Stimulated activated naive CD8-positive, alpha-beta T cell treated with anti-CD3 and anti-CD28 coated beads, Interleukin-15, Interleukin-2, amounts not matched to agents 100 ng/mL and 50 ng/mL, for 24 hours (primary cell): Measurements from ENCODE around the gene LINGO4.

Experiments used
- H3K27ac Mint-ChIP-seq: one replicate; pipeline ENCODE4 v1.8.0; 2021; ENCODE audit warnings: mild to moderate bottlenecking, mixed read lengths
- H3K27me3 Mint-ChIP-seq: one replicate; pipeline ENCODE4 v1.8.0; 2021; ENCODE audit warnings: mixed read lengths
- H3K36me3 Mint-ChIP-seq: one replicate; pipeline ENCODE4 v1.8.0; 2021; ENCODE audit warnings: low read depth, mixed read lengths
- H3K4me1 Mint-ChIP-seq: one replicate; pipeline ENCODE4 v1.8.0; 2021; ENCODE audit warnings: low read depth, mixed read lengths
- H3K4me3 Mint-ChIP-seq: one replicate; pipeline ENCODE4 v1.8.0; 2021; ENCODE audit warnings: mild to moderate bottlenecking, mixed read lengths
- H3K9me3 Mint-ChIP-seq: one replicate; pipeline ENCODE4 v1.8.0; 2021; ENCODE audit warnings: mixed read lengths

Gene LINGO4

GRCh38 chr1:151813271-151813977 lies 8.2 kb upstream of the LINGO4 start:
- H3K4me1 Mint-ChIP-seq, result peaks cover 27% of the 10 kb centered on the region
- H3K9me3 Mint-ChIP-seq, result no peaks in the 10 kb centered on the region
- H3K27me3 Mint-ChIP-seq, result no peaks in the 10 kb centered on the region
- H3K27ac Mint-ChIP-seq, result no peak overlapping the region
- H3K36me3 Mint-ChIP-seq, result no peaks in the 10 kb centered on the region
- no peak overlapping the region for H3K4me3 Mint-ChIP-seq

- Mint-ChIP-seq H3K4me3 (no peak overlapping the region), H3K27ac (no peak overlapping the region), H3K9me3 (no peaks in the 10 kb centered on the region), H3K27me3 (no peaks in the 10 kb centered on the region), H3K36me3 (no peaks in the 10 kb centered on the region), H3K4me1 (peaks cover 14% of the 10 kb centered on the region)
These were observed 6.0 kb upstream of the LINGO4 start for GRCh38 chr1:151811181-151811580.

- H3K36me3 Mint-ChIP-seq, result no peaks in the 10 kb centered on the region
- H3K4me1 Mint-ChIP-seq, result peaks cover 3% of the 10 kb centered on the region
- H3K4me3 Mint-ChIP-seq, result no peak overlapping the region
- no peaks in the 10 kb centered on the region for H3K27me3 Mint-ChIP-seq
- H3K27ac Mint-ChIP-seq, result no peak overlapping the region
- no peaks in the 10 kb centered on the region for H3K9me3 Mint-ChIP-seq
These were observed 4.9 kb upstream of the LINGO4 start for GRCh38 chr1:151809985-151810556.

- no peaks in the 10 kb centered on the region for H3K9me3 Mint-ChIP-seq
- no peaks in the 10 kb centered on the region for H3K4me1 Mint-ChIP-seq
- H3K27ac Mint-ChIP-seq, result no peak overlapping the region
- no peaks in the 10 kb centered on the region for H3K27me3 Mint-ChIP-seq
- H3K4me3 Mint-ChIP-seq, result no peak overlapping the region
- no peaks in the 10 kb centered on the region for H3K36me3 Mint-ChIP-seq
These were observed 4.2 kb upstream of the LINGO4 start for GRCh38 chr1:151809290-151809984.

GRCh38 chr1:151807766-151808165 lies 2.5 kb upstream of the LINGO4 start:
- H3K4me1 Mint-ChIP-seq, result no peaks in the 10 kb centered on the region
- H3K27ac Mint-ChIP-seq, result no peak overlapping the region
- no peak overlapping the region for H3K4me3 Mint-ChIP-seq
- H3K27me3 Mint-ChIP-seq, result no peaks in the 10 kb centered on the region
- no peaks in the 10 kb centered on the region for H3K36me3 Mint-ChIP-seq
- no peaks in the 10 kb centered on the region for H3K9me3 Mint-ChIP-seq

GRCh38 chr1:151807131-151807530 lies 1.9 kb upstream of the LINGO4 start:
- Mint-ChIP-seq H3K4me3 (no peak overlapping the region), H3K27me3 (no peaks in the 10 kb centered on the region), H3K4me1 (no peaks in the 10 kb centered on the region), H3K27ac (no peak overlapping the region), H3K9me3 (no peaks in the 10 kb centered on the region), H3K36me3 (no peaks in the 10 kb centered on the region)

GRCh38 chr1:151806170-151806569 lies 951 bp upstream of the LINGO4 start:
- H3K4me3 Mint-ChIP-seq, result no peak overlapping the region
- no peak overlapping the region for H3K27ac Mint-ChIP-seq
- no peaks in the 10 kb centered on the region for H3K27me3 Mint-ChIP-seq
- H3K4me1 Mint-ChIP-seq, result no peaks in the 10 kb centered on the region
- H3K36me3 Mint-ChIP-seq, result no peaks in the 10 kb centered on the region
- no peaks in the 10 kb centered on the region for H3K9me3 Mint-ChIP-seq

- Mint-ChIP-seq H3K9me3 (no peaks in the 10 kb centered on the region), H3K4me3 (no peak overlapping the region), H3K36me3 (no peaks in the 10 kb centered on the region), H3K27me3 (peaks cover 9% of the 10 kb centered on the region), H3K27ac (no peak overlapping the region), H3K4me1 (peaks cover 4% of the 10 kb centered on the region)
These were observed 1.3 kb downstream of the LINGO4 start for GRCh38 chr1:151803915-151804314.

GRCh38 chr1:151803164-151803563 lies 2.1 kb downstream of the LINGO4 start:
- H3K4me3 Mint-ChIP-seq, result no peak overlapping the region
- no peak overlapping the region for H3K27ac Mint-ChIP-seq
- H3K9me3 Mint-ChIP-seq, result no peaks in the 10 kb centered on the region
- H3K4me1 Mint-ChIP-seq, result peaks cover 4% of the 10 kb centered on the region
- peaks cover 9% of the 10 kb centered on the region for H3K27me3 Mint-ChIP-seq
- no peaks in the 10 kb centered on the region for H3K36me3 Mint-ChIP-seq

GRCh38 chr1:151802372-151802771 lies 2.8 kb downstream of the LINGO4 start:
- Mint-ChIP-seq H3K4me1 (peaks cover 4% of the 10 kb centered on the region), H3K4me3 (no peak overlapping the region), H3K27ac (no peak overlapping the region), H3K36me3 (no peaks in the 10 kb centered on the region), H3K9me3 (no peaks in the 10 kb centered on the region), H3K27me3 (peaks cover 9% of the 10 kb centered on the region)

- peaks cover 9% of the 10 kb centered on the region for H3K27me3 Mint-ChIP-seq
- H3K4me1 Mint-ChIP-seq, result peaks cover 4% of the 10 kb centered on the region
- H3K4me3 Mint-ChIP-seq, result no peak overlapping the region
- no peak overlapping the region for H3K27ac Mint-ChIP-seq
- no peaks in the 10 kb centered on the region for H3K9me3 Mint-ChIP-seq
- no peaks in the 10 kb centered on the region for H3K36me3 Mint-ChIP-seq
These were observed 3.4 kb downstream of the LINGO4 start for GRCh38 chr1:151801846-151802245.

- H3K4me1 Mint-ChIP-seq, result peaks cover 4% of the 10 kb centered on the region
- no peaks in the 10 kb centered on the region for H3K36me3 Mint-ChIP-seq
- H3K27ac Mint-ChIP-seq, result no peak overlapping the region
- H3K9me3 Mint-ChIP-seq, result no peaks in the 10 kb centered on the region
- H3K4me3 Mint-ChIP-seq, result no peak overlapping the region
- peaks cover 9% of the 10 kb centered on the region for H3K27me3 Mint-ChIP-seq
These were observed 3.9 kb downstream of the LINGO4 start for GRCh38 chr1:151801310-151801820.

GRCh38 chr1:151800830-151801229 lies 4.4 kb downstream of the LINGO4 start:
- H3K36me3 Mint-ChIP-seq, result no peaks in the 10 kb centered on the region
- no peak overlapping the region for H3K4me3 Mint-ChIP-seq
- H3K27me3 Mint-ChIP-seq, result peaks cover 9% of the 10 kb centered on the region
- peaks cover 4% of the 10 kb centered on the region for H3K4me1 Mint-ChIP-seq
- no peak overlapping the region for H3K27ac Mint-ChIP-seq
- no peaks in the 10 kb centered on the region for H3K9me3 Mint-ChIP-seq

- peaks cover 9% of the 10 kb centered on the region for H3K27me3 Mint-ChIP-seq
- no peak overlapping the region for H3K4me3 Mint-ChIP-seq
- no peaks in the 10 kb centered on the region for H3K36me3 Mint-ChIP-seq
- H3K27ac Mint-ChIP-seq, result no peak overlapping the region
- no peaks in the 10 kb centered on the region for H3K9me3 Mint-ChIP-seq
- peaks cover 4% of the 10 kb centered on the region for H3K4me1 Mint-ChIP-seq
These were observed 5.8 kb downstream of the LINGO4 start for GRCh38 chr1:151799179-151800022.

- no peak overlapping the region for H3K27ac Mint-ChIP-seq
- peaks cover 4% of the 10 kb centered on the region for H3K4me1 Mint-ChIP-seq
- peaks cover 9% of the 10 kb centered on the region for H3K27me3 Mint-ChIP-seq
- H3K36me3 Mint-ChIP-seq, result no peaks in the 10 kb centered on the region
- H3K9me3 Mint-ChIP-seq, result no peaks in the 10 kb centered on the region
- H3K4me3 Mint-ChIP-seq, result no peak overlapping the region
These were observed 6.6 kb downstream of the LINGO4 start for GRCh38 chr1:151798571-151798970.
